GM19043 (cell line): ENCODE results near the gene MS4A6E.

Source experiments
- ATAC-seq: cut with Tn5 transposase; IDR thresholded peaks from one replicate; pipeline ENCODE4 v1.9.1; 2021; ENCODE audit warnings: low read depth; ENCODE audit not compliant: unreplicated experiment

Gene MS4A6E

GRCh38 chr11:60371854-60372253 is 44.8 kb downstream of the MS4A6E start:
- ATAC-seq: no peak

DNA sequence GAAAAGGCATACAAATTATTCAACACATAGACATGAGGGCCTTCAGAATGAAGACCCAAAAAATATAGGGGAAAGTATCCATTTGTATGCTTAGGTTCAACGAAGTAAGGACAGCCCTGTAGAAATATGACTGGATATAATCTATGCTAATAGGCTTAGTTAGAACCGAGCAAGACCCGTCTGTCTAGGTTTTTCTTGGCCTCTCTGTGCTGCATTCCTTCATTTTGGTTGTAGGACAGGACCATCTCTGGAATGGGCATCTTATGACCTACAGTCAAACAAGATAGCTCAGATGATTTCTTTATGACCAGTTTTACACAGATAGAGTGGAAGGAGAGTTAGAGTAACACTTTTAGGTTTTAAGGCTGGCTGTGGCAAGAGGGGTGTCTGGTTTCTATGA is 45.7 kb downstream of the MS4A6E start:
- no peak for ATAC-seq

- ATAC-seq: no peak
Observed at GRCh38 chr11:60375316-60375715, 48.3 kb downstream of the MS4A6E start.

GRCh38 chr11:60376601-60377000 is 49.5 kb downstream of the MS4A6E start:
- ATAC-seq: no peak

DNA sequence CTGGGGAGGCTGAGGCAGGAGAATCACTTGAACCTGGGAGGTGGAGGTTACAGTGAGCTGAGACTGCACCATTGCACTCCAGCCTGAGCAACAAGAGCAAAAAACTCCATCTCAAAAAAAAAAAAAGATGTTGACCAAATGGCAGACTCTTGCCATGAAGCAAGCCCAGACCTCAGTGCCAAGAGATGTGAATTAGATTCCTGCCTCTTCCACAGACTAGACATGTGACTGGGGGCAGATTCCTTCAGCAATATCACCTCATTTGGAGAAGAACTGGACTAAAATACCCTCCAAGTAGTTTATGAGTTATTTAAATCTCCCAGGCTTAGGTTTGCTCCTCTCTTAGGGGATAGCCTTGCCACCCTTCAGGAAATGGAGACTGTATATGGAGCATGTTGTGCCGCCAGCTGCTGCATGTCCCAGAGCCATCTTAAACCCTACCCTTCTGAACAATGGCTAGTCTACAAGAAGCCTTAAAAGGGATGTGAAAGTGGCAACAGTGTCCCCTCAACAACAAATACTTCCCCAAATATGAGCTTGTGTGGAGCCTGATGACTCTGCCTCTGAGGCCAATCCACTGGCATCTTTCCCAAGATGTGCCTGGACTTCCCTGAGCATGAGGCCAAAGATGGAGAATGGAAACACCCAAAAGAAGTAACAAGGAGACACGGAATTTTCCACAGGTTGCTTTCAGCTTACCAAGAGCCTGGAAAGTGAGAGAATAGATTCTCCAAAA is 50.5 kb downstream of the MS4A6E start:
- no peak for ATAC-seq

- peak; percentile 95 for ATAC-seq
Observed at GRCh38 chr11:60378354-60378753, 51.3 kb downstream of the MS4A6E start, which contains the start of gene MS4A7. Gene MS4A7 (plus strand): TSS chr11:60378532. CDS start chr11:60383142, 4,610 bp downstream.

GRCh38 chr11:60389279-60389910 is 62.3 kb downstream of the MS4A6E start:
- peak; percentile 89 for ATAC-seq

- ATAC-seq: no peak
Observed at GRCh38 chr11:60390419-60390818, 63.4 kb downstream of the MS4A6E start.
